Measurements from ENCODE around the gene RNF213.

DNA sequence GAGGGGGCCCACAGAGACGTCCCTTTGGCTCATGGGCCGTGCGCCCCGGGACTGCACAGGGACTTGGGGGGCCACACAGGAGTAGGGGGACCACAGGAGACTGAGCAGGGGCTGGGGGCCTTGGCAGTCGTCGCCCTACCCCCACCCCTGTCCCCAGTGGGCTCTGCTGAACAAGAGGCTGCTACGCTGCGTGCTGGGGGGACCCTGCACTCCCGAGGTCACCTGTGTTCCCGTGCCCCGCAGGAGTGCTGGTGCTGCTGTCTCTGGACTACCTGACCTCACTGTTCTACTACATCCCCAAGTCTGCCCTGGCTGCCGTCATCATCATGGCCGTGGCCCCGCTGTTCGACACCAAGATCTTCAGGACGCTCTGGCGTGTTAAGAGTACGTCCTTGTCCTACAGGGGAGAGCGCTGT, 14.4 kb upstream of the RNF213 start:
- TF ChIP-seq, protein P1, sequence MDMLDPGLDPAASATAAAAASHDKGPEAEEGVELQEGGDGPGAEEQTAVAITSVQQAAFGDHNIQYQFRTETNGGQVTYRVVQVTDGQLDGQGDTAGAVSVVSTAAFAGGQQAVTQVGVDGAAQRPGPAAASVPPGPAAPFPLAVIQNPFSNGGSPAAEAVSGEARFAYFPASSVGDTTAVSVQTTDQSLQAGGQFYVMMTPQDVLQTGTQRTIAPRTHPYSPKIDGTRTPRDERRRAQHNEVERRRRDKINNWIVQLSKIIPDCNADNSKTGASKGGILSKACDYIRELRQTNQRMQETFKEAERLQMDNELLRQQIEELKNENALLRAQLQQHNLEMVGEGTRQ (IDR thresholded peaks at IDR 0.05; ENCODE audit: borderline replicate concordance, low read depth, low read length) = no peak
- no peak for TF ChIP-seq RAD21 (IDR thresholded peaks at IDR 0.05; ENCODE audit: low read length)
- TF ChIP-seq, protein P2, sequence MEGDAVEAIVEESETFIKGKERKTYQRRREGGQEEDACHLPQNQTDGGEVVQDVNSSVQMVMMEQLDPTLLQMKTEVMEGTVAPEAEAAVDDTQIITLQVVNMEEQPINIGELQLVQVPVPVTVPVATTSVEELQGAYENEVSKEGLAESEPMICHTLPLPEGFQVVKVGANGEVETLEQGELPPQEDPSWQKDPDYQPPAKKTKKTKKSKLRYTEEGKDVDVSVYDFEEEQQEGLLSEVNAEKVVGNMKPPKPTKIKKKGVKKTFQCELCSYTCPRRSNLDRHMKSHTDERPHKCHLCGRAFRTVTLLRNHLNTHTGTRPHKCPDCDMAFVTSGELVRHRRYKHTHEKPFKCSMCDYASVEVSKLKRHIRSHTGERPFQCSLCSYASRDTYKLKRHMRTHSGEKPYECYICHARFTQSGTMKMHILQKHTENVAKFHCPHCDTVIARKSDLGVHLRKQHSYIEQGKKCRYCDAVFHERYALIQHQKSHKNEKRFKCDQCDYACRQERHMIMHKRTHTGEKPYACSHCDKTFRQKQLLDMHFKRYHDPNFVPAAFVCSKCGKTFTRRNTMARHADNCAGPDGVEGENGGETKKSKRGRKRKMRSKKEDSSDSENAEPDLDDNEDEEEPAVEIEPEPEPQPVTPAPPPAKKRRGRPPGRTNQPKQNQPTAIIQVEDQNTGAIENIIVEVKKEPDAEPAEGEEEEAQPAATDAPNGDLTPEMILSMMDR (IDR thresholded peaks at IDR 0.05) = no peak
- no peak for TF ChIP-seq NFIC (IDR thresholded peaks at IDR 0.05; ENCODE audit: borderline replicate concordance)
- no peak for TF ChIP-seq CHD2 (IDR thresholded peaks at IDR 0.05; ENCODE audit: low read length, partially characterized antibody)
- no peak for TF ChIP-seq ELF1 (IDR thresholded peaks at IDR 0.05)
- no peak for TF ChIP-seq YY1 (IDR thresholded peaks at IDR 0.05; ENCODE audit: low read depth)
- TF ChIP-seq TAF1 (IDR thresholded peaks at IDR 0.05; ENCODE audit: borderline replicate concordance, low read depth, low read length) = no peak
- TF ChIP-seq RCOR1 (IDR thresholded peaks at IDR 0.05; ENCODE audit: low read length) = no peak
- TF ChIP-seq, protein P3, sequence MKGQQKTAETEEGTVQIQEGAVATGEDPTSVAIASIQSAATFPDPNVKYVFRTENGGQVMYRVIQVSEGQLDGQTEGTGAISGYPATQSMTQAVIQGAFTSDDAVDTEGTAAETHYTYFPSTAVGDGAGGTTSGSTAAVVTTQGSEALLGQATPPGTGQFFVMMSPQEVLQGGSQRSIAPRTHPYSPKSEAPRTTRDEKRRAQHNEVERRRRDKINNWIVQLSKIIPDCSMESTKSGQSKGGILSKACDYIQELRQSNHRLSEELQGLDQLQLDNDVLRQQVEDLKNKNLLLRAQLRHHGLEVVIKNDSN (IDR thresholded peaks at IDR 0.05; ENCODE audit: borderline replicate concordance, low read depth) = no peak
- TF ChIP-seq, protein P4, sequence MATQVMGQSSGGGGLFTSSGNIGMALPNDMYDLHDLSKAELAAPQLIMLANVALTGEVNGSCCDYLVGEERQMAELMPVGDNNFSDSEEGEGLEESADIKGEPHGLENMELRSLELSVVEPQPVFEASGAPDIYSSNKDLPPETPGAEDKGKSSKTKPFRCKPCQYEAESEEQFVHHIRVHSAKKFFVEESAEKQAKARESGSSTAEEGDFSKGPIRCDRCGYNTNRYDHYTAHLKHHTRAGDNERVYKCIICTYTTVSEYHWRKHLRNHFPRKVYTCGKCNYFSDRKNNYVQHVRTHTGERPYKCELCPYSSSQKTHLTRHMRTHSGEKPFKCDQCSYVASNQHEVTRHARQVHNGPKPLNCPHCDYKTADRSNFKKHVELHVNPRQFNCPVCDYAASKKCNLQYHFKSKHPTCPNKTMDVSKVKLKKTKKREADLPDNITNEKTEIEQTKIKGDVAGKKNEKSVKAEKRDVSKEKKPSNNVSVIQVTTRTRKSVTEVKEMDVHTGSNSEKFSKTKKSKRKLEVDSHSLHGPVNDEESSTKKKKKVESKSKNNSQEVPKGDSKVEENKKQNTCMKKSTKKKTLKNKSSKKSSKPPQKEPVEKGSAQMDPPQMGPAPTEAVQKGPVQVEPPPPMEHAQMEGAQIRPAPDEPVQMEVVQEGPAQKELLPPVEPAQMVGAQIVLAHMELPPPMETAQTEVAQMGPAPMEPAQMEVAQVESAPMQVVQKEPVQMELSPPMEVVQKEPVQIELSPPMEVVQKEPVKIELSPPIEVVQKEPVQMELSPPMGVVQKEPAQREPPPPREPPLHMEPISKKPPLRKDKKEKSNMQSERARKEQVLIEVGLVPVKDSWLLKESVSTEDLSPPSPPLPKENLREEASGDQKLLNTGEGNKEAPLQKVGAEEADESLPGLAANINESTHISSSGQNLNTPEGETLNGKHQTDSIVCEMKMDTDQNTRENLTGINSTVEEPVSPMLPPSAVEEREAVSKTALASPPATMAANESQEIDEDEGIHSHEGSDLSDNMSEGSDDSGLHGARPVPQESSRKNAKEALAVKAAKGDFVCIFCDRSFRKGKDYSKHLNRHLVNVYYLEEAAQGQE (IDR thresholded peaks at IDR 0.05; ENCODE audit: low read depth, low read length) = no peak
- no peak for TF ChIP-seq EP300 (IDR thresholded peaks at IDR 0.05; ENCODE audit: borderline replicate concordance in 1 of 2, low read depth in 1 of 2, low read length in 1 of 2)

All from SK-N-SH (cell line).